Measurements from ENCODE around the gene SNX15.
A peak's percentile ranks its signal among the peaks of the same experiment; 100 is the strongest.

The SNX15 gene

DNA sequence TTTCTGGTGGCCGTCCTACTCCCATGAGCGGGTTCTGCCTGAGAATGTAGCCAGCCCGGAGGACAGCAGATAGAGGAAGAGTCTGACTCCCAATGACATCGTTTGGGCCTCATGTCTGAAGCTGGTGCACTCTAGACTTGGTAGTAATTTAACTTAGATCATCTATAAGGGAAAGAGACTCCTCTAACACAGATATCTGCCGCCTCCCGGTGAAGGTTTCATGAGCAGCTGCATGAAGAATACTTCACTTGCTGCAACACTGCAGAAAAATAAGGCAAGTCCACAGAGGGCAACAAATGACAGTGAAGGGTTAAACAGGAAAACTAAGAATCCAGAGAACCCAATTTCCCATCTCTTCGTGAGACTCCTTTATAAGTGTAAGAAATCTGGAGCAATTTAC lies 19.2 kb upstream of the SNX15 start:
- H3K4me3 ChIP-seq (ENCODE audit: low read depth, low read length), result no peak overlapping the region
- H3K27me3 ChIP-seq (ENCODE audit: control insufficient read depth, insufficient read depth, low read length), result no peaks in the 10 kb centered on the region
- H3K27ac ChIP-seq, result no peak overlapping the region
- H3K36me3 ChIP-seq (ENCODE audit: control insufficient read depth, insufficient read depth, low read length), result no peaks in the 10 kb centered on the region
- no peaks in the 10 kb centered on the region for H3K79me2 ChIP-seq
- H3K4me2 ChIP-seq (ENCODE audit: low read length), result no peak overlapping the region
- H2AFZ ChIP-seq, result no peak overlapping the region
- H3K4me1 ChIP-seq, result no peaks in the 10 kb centered on the region
- no peak for TF ChIP-seq CTCF (IDR thresholded peaks at IDR 0.05)
- no peak overlapping the region for H3K9ac ChIP-seq
- no peaks in the 10 kb centered on the region for H3K9me3 ChIP-seq (ENCODE audit: control insufficient read depth, low read length)

DNA sequence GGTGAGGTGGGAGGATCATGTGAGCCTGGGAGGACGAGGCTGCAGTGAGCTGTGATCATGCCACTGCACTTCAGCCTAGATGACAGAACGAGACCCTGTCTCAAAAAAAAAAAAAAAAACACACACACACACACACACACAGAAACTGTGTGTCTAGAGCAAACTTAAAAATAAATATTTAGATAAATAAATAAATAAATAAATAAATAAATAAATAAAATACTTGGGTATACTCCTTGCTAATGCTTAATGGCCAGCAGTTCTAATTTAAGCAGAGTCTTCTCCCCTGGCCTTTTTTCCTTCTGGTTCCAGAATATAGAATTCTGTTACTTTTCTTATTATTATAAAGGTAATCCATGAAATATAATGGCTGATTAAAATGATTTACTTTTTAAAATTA lies 18.4 kb upstream of the SNX15 start:
- H3K4me2 ChIP-seq (ENCODE audit: low read length), result no peak overlapping the region
- H2AFZ ChIP-seq, result no peak overlapping the region
- H3K79me2 ChIP-seq, result no peaks in the 10 kb centered on the region
- H3K9me3 ChIP-seq (ENCODE audit: control insufficient read depth, low read length), result no peaks in the 10 kb centered on the region
- H3K4me1 ChIP-seq, result no peaks in the 10 kb centered on the region
- H3K27ac ChIP-seq, result no peak overlapping the region
- H3K36me3 ChIP-seq (ENCODE audit: control insufficient read depth, insufficient read depth, low read length), result no peaks in the 10 kb centered on the region
- no peak for TF ChIP-seq CTCF (IDR thresholded peaks at IDR 0.05)
- H3K4me3 ChIP-seq (ENCODE audit: low read depth, low read length), result no peak overlapping the region
- H3K27me3 ChIP-seq (ENCODE audit: control insufficient read depth, insufficient read depth, low read length), result no peaks in the 10 kb centered on the region
- no peak overlapping the region for H3K9ac ChIP-seq

- Histone ChIP-seq H3K79me2 (peaks cover 7% of the 10 kb centered on the region), H3K27ac (peak overlapping the region; percentile 97), H3K4me3 (ENCODE audit: low read depth, low read length) (peak overlapping the region; percentile 66), H3K4me1 (no peaks in the 10 kb centered on the region), H3K4me2 (ENCODE audit: low read length) (peak overlapping the region; percentile 84), H3K9me3 (ENCODE audit: control insufficient read depth, low read length) (no peaks in the 10 kb centered on the region), H3K27me3 (ENCODE audit: control insufficient read depth, insufficient read depth, low read length) (no peaks in the 10 kb centered on the region), H3K9ac (no peak overlapping the region), H2AFZ (peak overlapping the region; percentile 94), H3K36me3 (ENCODE audit: control insufficient read depth, insufficient read depth, low read length) (no peaks in the 10 kb centered on the region)
- TF ChIP-seq CTCF (IDR thresholded peaks at IDR 0.05), result peak; percentile 64
Observed at GRCh38 chr11:65013130-65013887, 13.9 kb upstream of the SNX15 start.

- Histone ChIP-seq H3K36me3 (ENCODE audit: control insufficient read depth, insufficient read depth, low read length) (no peaks in the 10 kb centered on the region), H3K9me3 (ENCODE audit: control insufficient read depth, low read length) (no peaks in the 10 kb centered on the region), H3K27me3 (ENCODE audit: control insufficient read depth, insufficient read depth, low read length) (no peaks in the 10 kb centered on the region), H3K4me1 (no peaks in the 10 kb centered on the region), H3K4me3 (ENCODE audit: low read depth, low read length) (peak within 1 kb of the TSS; percentile 66), H3K9ac (no peak within 1 kb of the TSS), H3K27ac (peak within 1 kb of the TSS; percentile 97), H3K79me2 (peaks cover 7% of the 10 kb centered on the region), H2AFZ (peak within 1 kb of the TSS; percentile 94), H3K4me2 (ENCODE audit: low read length) (peak within 1 kb of the TSS; percentile 84)
- peak; percentile 79 for TF ChIP-seq CTCF (IDR thresholded peaks at IDR 0.05)
Observed at GRCh38 chr11:65013888-65014725, 13.1 kb upstream of the SNX15 start, which contains the start of gene ARL2. Gene ARL2, plus strand, starts transcription at chr11:65014160. Its CDS starts 48 bp downstream, at chr11:65014208.
